Activated T-cell treated with anti-CD3 and anti-CD28 coated beads, Interleukin-2, amount 50 U/mL, for 72 hours (primary cell): ENCODE measurements around the gene L3MBTL2. TPM values are rescaled to one million over a fixed set of nuclear protein-coding genes. Genes with fewer than 3 reads are reported as not detected.

Experiments used
- ATAC-seq, 2 donors: fragments of 150-1000 bp; cut with Tn5 transposase; replicated peaks in 1 of 2; 2 replicates each; pipeline ENCODE4 v1.10.0; 2021; ENCODE audit warnings: moderate library complexity in 2 of 2, mild to moderate bottlenecking in 1 of 2
- DNase-seq, 2 donors: peaks; one replicate each; pipeline ENCODE4 v3.0.0; 2021 to 2022; ENCODE audit warnings: mixed read lengths in 1 of 2
- H3K27ac Mint-ChIP-seq: one replicate; pipeline ENCODE4 v1.8.0; 2022; ENCODE audit warnings: mild to moderate bottlenecking, moderate library complexity, mixed read lengths
- H3K27me3 Mint-ChIP-seq: one replicate; pipeline ENCODE4 v1.8.0; 2022; ENCODE audit warnings: low read depth, mixed read lengths
- H3K36me3 Mint-ChIP-seq, 2 donors: one replicate each; pipeline ENCODE4 v1.8.0; 2022; ENCODE audit warnings: mixed read lengths in 2 of 2, mild to moderate bottlenecking in 1 of 2; ENCODE audit not compliant: insufficient read depth in 2 of 2
- H3K4me1 Mint-ChIP-seq: one replicate; pipeline ENCODE4 v1.8.0; 2022; ENCODE audit warnings: low read depth, mixed read lengths
- H3K4me3 Mint-ChIP-seq, 2 donors: one replicate each; pipeline ENCODE4 v1.8.0; 2022; ENCODE audit warnings: mild to moderate bottlenecking in 2 of 2, mixed read lengths in 2 of 2, moderate library complexity in 2 of 2
- H3K9me3 Mint-ChIP-seq, 2 donors: one replicate each; pipeline ENCODE4 v1.8.0; 2022; ENCODE audit warnings: mixed read lengths in 2 of 2
- total RNA-seq, 2 donors: library from RNA; stranded (reverse); gene quantifications; one replicate each; pipeline ENCODE4 v1.2.3, GENCODE V29; 2022

Gene L3MBTL2
- total RNA-seq, 2 donors from 2014 or later: 21.9 to 25.6 TPM

DNA sequence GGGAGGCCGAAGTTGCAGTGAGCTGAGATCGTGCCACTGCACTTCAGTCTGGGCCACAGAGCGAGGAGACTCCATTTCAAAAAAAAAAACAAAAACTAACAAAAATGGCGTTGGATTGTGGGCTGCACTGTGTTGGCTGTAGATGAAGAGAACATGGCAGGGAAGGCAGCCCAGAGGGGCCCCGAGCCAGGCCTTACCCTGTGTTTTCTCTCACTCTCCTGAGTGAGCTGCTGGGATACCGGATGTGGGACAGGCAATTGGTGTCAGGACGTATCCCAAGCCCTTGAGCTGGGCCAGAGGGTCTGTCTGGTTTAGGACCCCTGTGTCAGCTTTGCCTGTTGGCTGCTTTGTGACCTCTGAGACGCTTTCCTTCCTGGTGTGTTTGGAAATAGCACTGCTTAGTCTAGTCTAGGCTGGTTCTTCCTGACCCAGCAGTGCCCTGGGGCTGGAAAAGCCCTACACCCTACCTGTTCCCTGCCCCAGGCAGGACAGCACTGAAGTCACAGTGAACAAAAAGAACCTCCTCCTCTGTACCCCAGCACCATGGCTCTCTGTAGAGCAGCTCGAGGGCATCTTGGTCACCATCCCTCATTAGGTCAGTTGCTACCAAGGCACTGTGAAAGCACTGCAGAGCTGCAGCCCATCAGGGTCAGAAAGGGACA, 17.9 kb downstream of the L3MBTL2 start:
- no peak overlapping the region for H3K4me3 Mint-ChIP-seq
- ATAC-seq (no peak), DNase-seq (no peak)
- peaks cover 3% of the 10 kb centered on the region for H3K4me1 Mint-ChIP-seq
- H3K27ac Mint-ChIP-seq: peak overlapping the region; percentile 70
- H3K9me3 Mint-ChIP-seq: no peaks in the 10 kb centered on the region
- H3K36me3 Mint-ChIP-seq: peaks cover 4 to 23% of the 10 kb centered on the region in 2 donors
- H3K27me3 Mint-ChIP-seq: no peaks in the 10 kb centered on the region

- no peak overlapping the region for H3K27ac Mint-ChIP-seq
Measured at GRCh38 chr22:41223535-41223934, 18.4 kb downstream of the L3MBTL2 start.

GRCh38 chr22:41226723-41227655, 21.9 kb downstream of the L3MBTL2 start:
- H3K4me3 Mint-ChIP-seq: no peak overlapping the region
- no peaks in the 10 kb centered on the region for H3K27me3 Mint-ChIP-seq
- no peak overlapping the region for H3K27ac Mint-ChIP-seq
- H3K9me3 Mint-ChIP-seq: no peaks in the 10 kb centered on the region
- H3K36me3 Mint-ChIP-seq: peaks cover 0 to 11% of the 10 kb centered on the region in 2 donors
- ATAC-seq (no peak), DNase-seq (no peak)
- H3K4me1 Mint-ChIP-seq: no peaks in the 10 kb centered on the region

More at GRCh38 chr22:41223535-41223934, 18.4 kb downstream of the L3MBTL2 start:
- Mint-ChIP-seq H3K27me3 (no peaks in the 10 kb centered on the region), H3K4me1 (no peaks in the 10 kb centered on the region), H3K9me3 (no peaks in the 10 kb centered on the region), H3K4me3 (no peak overlapping the region), H3K36me3 (peaks cover 4 to 23% of the 10 kb centered on the region in 2 donors)
- no peak for ATAC-seq
- DNase-seq: no peak

DNA sequence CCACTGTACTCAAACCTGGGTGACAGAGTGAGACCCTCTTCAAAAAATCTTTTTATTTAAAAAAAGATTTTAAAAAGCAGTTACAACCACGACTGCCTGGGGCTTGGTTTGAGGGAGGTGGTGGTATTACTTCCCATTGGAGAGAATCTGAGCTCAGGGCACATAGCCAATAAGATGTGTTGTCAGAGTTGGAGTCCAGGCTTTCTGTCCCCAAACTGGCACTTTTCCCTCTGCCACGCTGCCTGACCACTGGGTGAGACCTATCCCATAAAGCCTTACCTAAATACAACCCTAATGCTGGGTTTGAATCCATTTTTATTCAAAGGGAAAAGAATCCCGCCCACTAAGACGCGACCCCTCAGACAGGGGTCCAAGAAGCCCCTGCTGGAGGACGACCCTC, 24.1 kb downstream of the L3MBTL2 start:
- DNase-seq: no peak
- no peak for ATAC-seq
- Mint-ChIP-seq H3K27ac (no peak overlapping the region), H3K36me3 (peaks cover 0 to 9% of the 10 kb centered on the region in 2 donors), H3K9me3 (no peaks in the 10 kb centered on the region), H3K4me3 (no peak overlapping the region), H3K27me3 (no peaks in the 10 kb centered on the region), H3K4me1 (no peaks in the 10 kb centered on the region)

DNA sequence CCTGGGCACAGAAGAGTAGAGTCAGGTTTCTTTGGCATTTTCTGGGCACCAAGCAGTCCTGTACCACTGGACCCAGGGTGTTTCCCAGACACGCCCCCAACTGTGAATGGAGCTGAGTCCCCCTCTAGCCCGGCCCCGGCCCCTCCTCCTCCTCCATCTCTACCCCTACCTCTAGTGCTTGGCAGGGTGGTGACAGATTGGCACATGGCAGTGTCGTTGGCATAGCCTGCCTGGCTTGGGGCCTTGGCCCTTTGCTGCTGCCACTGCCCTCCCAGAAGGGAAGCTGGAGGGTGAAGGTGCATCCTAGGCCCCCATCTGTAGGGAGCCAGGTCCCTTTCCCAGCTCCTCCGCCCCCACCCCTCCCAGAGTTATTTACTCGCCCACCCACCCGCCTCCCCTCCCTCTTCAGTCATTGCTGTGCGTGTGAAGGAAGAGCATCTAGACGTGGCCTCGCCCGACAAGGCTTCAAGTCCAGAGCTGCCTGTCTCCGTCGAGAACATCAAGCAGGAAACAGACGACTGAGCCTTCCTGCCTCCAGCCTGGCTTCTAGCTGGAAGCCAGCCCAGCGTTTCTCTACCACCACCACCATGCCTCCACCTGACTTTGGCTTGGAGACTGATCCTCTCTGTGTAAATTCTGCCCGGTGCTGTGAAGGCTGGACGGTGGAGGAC, 24.8 kb downstream of the L3MBTL2 start:
- H3K4me3 Mint-ChIP-seq: no peak overlapping the region
- ATAC-seq (no peak), DNase-seq (no peak)
- H3K27me3 Mint-ChIP-seq: no peaks in the 10 kb centered on the region
- no peaks in the 10 kb centered on the region for H3K9me3 Mint-ChIP-seq
- H3K27ac Mint-ChIP-seq: no peak overlapping the region
- H3K36me3 Mint-ChIP-seq: peaks cover 0 to 9% of the 10 kb centered on the region in 2 donors
- no peaks in the 10 kb centered on the region for H3K4me1 Mint-ChIP-seq

GRCh38 chr22:41230401-41230785, 25.3 kb downstream of the L3MBTL2 start:
- Mint-ChIP-seq H3K9me3 (no peaks in the 10 kb centered on the region), H3K27ac (no peak overlapping the region), H3K27me3 (no peaks in the 10 kb centered on the region), H3K4me1 (no peaks in the 10 kb centered on the region), H3K4me3 (no peak overlapping the region), H3K36me3 (peaks cover 0 to 9% of the 10 kb centered on the region in 2 donors)
- DNase-seq (no peak), ATAC-seq (no peak)

- ATAC-seq: no peak
- no peaks in the 10 kb centered on the region for H3K9me3 Mint-ChIP-seq
- no peaks in the 10 kb centered on the region for H3K27me3 Mint-ChIP-seq
- no peaks in the 10 kb centered on the region for H3K4me1 Mint-ChIP-seq
- no peak for DNase-seq
- H3K36me3 Mint-ChIP-seq: peaks cover 0 to 6% of the 10 kb centered on the region in 2 donors
- H3K27ac Mint-ChIP-seq: no peak overlapping the region
- no peak overlapping the region for H3K4me3 Mint-ChIP-seq
Measured at GRCh38 chr22:41231369-41231768, 26.3 kb downstream of the L3MBTL2 start.

DNA sequence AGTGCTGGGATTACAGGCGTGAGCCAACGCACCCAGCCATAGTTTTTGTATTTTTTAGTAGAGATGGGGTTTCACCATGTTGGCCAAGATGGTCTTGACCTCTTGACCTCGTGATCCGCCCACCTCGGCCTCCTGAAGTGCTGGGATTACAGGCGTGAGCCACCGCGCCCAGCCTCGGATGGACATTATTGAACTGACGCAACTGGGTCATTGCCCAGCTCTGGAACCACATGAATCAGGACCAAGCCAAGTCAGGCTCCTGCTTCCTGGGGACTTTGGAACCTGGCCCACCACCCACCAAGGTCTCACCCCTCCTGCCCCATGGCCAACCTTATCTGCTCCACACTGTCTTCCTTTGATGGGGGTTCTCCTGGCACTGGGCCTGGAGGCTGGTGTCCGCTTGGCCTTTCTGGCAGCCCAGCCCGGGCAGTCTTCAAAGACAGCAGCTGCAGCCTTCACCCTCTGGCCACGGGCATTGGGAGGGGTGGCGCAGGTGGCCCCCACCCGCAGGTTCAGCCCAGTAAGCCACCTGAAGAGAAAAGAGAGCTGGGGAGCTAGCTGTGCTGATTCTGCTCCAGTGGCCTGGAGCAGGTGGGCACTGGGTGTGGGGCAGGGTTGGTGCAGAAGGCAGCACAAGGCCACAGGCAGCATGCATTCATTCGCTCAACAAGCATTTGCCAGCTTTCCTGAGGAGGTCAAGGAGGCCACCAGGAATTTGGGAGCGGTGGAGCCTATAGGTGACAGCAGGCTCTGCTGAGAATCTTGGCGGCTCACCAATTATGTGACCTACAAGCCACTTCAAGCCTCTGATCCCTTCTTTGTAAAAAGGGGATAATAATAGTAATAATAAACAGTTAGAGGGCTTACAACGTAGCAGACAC, 29.9 kb downstream of the L3MBTL2 start:
- Mint-ChIP-seq H3K27me3 (no peaks in the 10 kb centered on the region), H3K36me3 (peaks cover 0 to 1% of the 10 kb centered on the region in 2 donors), H3K4me3 (no peak overlapping the region), H3K27ac (no peak overlapping the region), H3K4me1 (peaks cover 13% of the 10 kb centered on the region), H3K9me3 (no peaks in the 10 kb centered on the region)
- ATAC-seq: no peak
- no peak for DNase-seq

GRCh38 chr22:41237036-41237706, 32.1 kb downstream of the L3MBTL2 start:
- no peaks in the 10 kb centered on the region for H3K9me3 Mint-ChIP-seq
- no peak for ATAC-seq
- no peak overlapping the region for H3K27ac Mint-ChIP-seq
- no peak for DNase-seq
- H3K4me1 Mint-ChIP-seq: peaks cover 13% of the 10 kb centered on the region
- H3K36me3 Mint-ChIP-seq: peaks cover 0 to 1% of the 10 kb centered on the region in 2 donors
- H3K27me3 Mint-ChIP-seq: no peaks in the 10 kb centered on the region
- H3K4me3 Mint-ChIP-seq: peak overlapping the region; percentile 75 to 79

GRCh38 chr22:41237707-41238569, 32.8 kb downstream of the L3MBTL2 start:
- H3K4me3 Mint-ChIP-seq: peak overlapping the region; percentile 75 to 79
- H3K4me1 Mint-ChIP-seq: peaks cover 13% of the 10 kb centered on the region
- H3K27ac Mint-ChIP-seq: no peak overlapping the region
- no peaks in the 10 kb centered on the region for H3K27me3 Mint-ChIP-seq
- no peaks in the 10 kb centered on the region for H3K9me3 Mint-ChIP-seq
- ATAC-seq (peak; percentile 88 to 92), DNase-seq (peak; percentile 89)
- H3K36me3 Mint-ChIP-seq: peaks cover 0 to 1% of the 10 kb centered on the region in 2 donors
